GM18526 (cell line): ENCODE data around the gene MSI2.

Experiments
- POLR2A ChIP-seq: IDR thresholded peaks from 3 replicates; pipeline ENCODE4 v1.6.1; 2011; ENCODE audit not compliant: insufficient read length; ENCODE audit errors: extremely low read depth

The MSI2 gene

DNA sequence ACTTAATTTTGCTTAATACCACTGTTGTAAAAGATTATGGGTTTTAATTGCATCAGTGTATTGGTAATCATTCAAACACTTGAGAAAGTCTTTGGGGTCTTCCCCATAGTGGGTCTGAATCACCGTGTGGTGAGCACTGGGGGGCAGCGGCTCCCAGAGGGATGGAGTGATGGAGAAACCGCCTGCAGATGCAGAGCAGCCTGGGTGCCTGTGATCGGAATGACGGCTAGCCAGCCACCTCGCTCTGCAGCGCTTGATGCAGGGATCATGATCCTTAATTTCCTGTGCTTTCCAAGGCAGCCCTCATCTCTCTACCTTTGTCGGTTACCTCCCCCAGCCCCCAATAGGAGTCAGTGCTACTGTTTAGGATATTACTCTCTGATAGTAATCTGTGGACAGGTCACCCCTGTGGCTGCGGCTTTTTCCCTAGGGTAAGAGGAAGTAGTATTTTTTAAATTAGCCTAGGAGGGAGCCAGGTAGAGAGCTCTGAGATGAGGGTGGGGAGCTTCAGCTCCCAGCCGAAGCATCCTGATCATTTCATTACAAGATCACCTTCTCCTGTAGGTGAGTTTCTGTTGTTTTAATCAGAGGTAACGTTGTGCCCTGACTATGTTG, 135.6 kb downstream of the MSI2 start:
- TF ChIP-seq POLR2A, result no peak

DNA sequence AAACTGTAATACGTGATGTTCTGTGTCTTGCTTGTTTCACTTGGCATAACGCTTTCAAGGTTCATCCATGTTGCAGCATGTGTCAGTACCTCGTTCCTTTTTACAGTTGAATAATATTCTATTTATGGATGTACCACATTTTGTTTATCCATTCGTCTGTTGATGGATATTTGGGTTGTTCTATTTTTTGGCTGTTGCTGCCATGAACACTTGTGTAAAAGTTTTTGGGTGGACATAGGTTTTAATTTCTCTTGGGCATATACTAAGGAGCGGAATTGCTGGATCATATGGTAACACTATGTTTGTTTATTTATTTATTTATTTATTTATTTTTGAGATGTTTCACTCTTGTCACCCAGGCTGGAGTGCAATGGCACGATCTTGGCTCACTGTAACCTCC, 137.0 kb downstream of the MSI2 start:
- TF ChIP-seq POLR2A, result no peak

GRCh38 chr17:57394375-57394774, 138.1 kb downstream of the MSI2 start:
- no peak for TF ChIP-seq POLR2A

DNA sequence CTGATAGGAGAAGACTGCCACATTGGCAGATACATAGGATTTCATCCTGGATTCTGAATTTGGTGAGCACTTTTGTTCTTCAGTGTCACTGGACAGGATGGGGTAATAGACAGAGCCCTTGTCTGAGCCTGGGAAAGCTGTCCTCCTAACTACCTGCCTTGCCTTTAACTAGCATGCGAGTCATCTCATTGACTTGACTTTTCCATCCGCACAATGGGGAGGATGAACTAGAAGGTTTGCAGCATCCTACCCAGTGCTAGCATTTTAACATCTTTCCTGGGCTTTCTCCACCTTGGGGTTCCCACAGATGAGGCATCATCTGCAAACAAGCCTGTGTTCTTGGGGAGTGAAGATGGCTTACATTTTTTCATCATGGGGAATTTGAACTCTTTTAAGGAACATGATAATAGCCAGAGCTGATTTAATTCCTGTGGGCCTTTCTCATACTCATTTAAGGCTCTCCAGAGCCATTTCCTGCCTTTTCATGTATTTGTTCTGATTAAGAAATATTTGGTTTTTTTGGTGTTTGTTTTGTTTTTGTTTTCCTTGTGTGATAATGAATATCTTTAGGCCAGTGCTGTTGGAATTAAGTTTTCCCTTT, 139.5 kb downstream of the MSI2 start:
- no peak for TF ChIP-seq POLR2A

- TF ChIP-seq POLR2A, result no peak
Measured at GRCh38 chr17:57396511-57396921, 140.2 kb downstream of the MSI2 start.

DNA sequence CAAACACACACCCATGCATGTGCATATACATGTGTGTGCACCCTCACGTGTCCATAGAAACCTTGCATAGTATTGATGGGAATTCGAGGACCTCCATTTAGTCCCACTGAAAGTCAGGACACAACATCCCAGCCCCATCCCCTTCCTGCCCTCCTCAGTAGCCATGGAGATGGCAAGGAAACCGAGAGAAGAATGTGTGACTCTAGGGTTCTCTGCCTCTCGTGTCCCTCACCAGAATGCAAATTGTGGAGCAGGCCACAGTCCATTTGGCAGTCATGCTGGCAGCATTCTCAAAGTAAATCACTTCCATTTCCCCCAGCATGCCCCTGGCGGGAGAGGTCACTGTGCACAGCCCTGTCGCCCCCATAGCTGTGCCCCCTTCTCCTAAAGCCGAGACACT, 141.1 kb downstream of the MSI2 start:
- TF ChIP-seq POLR2A, result no peak

DNA sequence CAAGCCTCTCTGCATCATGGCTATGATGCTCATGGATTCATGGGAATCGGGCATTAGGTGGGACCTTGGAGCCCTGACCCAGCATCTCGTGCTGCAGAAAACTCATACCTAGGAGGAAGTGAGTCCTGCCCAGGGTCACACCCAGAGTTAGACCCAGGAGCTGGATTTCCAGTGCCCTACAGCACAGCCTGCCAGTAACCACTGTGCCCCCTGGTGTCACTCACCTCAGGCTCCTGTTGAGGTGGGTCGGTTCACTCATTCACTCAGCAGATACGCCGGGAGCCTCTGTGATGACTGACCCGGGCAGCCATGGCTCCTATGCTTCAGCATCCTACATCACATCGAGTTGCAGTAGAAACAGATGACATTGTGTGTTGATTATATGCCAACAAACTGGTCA, 143.4 kb downstream of the MSI2 start:
- TF ChIP-seq POLR2A, result no peak

GRCh38 chr17:57400648-57401047, 144.3 kb downstream of the MSI2 start:
- no peak for TF ChIP-seq POLR2A

DNA sequence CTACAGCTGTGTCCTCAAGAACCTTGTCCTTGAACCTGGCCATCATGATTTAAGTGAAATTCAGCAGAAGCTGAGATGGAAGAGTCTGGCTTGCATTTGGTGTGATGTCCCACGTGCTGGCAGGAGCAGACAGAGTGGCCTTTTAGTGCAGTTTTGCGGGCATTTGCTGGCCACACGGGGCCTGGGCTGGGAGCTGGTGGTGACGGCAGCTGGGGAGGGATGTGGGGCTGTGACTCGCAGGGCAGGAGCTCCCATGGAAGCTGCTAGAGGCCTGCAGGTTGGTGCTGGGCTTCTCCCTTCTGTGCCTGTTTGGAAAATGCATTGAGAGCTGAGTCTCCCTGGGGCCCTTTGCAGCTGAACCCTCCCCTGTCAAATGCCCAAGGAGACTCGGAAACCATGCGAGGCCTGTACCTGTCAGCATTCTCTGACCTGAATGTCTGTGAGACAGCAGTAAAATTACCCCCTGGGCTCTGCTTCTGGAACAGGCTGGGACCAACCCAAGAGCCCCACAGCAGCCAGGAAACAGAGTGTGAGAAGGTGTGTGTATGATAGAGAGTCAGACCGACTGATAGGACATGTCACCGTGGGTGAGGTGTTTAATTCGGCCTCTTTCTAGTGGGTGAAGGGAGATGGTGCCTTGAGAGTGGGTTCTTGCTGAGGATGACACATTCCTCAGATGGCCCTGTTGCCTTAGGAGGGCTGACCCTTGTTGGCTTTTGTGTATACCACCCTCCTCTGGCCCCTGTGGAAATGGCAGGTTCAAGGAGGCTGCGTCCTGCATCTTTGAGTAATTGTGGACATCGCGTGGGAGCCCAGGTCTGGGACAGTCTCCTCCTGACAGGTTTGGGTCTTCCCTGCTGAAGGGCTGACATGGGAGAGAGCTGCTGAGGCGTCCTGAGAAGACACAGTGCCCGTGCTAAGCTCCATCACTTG, 145.5 kb downstream of the MSI2 start:
- TF ChIP-seq POLR2A, result no peak

DNA sequence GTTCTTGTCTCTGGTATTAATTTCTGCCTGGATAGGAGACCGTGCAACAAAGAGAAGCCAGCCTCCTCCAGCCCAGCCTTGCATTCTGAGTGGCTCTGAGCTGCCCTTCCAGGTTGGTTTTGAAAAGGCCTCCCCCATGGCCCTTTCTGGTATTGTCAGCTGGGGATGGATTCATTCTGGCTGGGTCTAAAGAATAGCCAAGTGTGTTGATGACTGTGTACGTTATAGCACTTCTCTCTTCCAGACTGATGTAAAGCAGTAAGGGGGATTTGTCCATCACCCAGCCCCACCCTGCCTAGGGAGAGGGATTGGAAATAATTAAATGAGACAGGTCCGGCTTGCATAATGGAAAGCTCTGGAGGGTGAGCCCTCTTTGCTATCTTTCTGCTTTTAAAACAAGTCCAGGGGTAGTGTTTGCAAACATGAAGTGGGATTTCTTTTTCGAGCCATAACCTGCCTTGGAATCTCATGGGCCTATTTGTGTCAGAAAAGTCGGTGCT, 146.4 kb downstream of the MSI2 start:
- TF ChIP-seq POLR2A, result no peak

- no peak for TF ChIP-seq POLR2A
Measured at GRCh38 chr17:57403236-57403635, 146.9 kb downstream of the MSI2 start.

DNA sequence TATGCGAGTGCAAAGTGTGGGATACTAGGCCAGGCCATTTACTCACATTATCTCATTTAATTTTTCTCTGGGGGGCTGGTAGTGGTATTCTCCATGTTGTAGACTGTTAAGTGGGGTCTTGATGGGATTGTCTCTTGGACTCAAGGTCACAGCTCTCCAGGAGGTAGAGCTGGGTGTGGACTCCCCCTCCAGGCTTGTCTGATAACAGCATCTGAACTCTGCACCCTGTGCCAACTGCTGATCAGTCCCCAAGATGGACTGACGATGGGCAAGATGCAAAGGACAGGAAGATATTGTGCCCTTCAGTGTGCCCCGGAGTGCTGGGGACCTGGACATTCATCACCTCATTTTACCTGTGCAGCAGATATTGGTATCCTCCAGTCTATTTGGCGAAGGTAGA, 147.8 kb downstream of the MSI2 start:
- no peak for TF ChIP-seq POLR2A

DNA sequence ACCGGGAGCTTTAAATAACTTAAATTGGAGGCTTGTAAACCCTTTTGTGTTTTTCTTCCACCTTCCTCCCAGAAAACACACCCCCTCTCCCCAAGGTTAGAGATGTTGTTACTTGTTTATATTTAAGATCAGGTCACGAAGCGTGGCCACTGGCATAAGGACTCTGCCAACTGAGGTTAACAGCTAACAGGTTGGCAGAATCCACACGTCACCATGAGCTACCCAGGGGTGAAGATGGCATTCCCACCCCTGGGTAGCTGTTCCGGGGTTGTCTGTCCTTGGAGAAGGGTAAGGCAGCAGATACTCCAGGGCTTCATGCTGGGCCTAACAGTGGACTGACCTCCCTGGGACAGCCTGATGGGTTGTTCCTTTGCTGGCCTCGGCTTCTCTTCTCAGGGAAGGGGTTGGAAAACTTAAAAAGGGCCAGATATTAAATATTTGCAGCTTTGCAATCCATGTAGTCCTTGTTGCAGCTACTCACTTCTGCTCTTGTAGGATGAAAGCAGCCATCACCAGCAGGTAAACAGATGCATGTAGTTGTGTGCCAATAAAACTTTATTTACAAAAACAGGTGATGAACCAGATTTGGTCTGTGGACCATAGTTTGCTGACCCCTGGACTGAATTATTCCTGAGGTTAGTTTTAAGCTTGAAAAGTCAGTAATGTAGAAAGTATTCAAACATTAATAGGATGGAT, 148.6 kb downstream of the MSI2 start:
- no peak for TF ChIP-seq POLR2A

DNA sequence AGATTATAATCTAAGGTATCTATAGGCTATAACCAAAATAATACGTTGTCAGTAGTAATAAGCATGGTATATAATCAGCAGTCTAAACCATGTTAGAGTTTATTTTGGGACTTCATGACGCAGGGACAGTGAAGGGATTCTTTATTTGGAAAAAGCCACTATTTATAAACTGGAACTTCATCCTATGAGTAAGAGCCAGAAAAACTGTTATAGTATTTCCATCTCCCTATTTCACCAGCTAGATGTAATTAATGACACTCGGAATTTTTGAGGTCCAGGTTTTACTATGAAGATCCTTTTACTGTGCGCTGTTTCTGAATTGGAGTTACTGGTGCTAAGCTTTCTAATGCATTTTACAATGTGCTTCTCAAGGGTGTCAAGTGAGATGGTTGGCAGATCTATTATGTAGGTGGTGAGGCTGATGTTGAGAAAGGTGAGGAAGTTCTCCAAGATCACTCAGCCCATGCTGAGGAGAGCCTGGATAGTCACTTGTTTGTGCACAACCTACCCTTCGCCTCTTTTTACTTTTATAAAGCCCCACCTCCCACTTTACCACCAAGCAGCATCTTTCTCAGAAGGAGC, 149.3 kb downstream of the MSI2 start:
- no peak for TF ChIP-seq POLR2A
